Stimulated activated naive CD8-positive, alpha-beta T cell treated with anti-CD3 and anti-CD28 coated beads, Interleukin-15, Interleukin-2, amounts not matched to agents 100 ng/mL and 50 ng/mL, for 24 hours (primary cell): ENCODE data around the gene NFKBIA.
"Not testable (repeated sequence)": the region's sequence is repeated elsewhere in the genome, so short reads cannot be mapped to it uniquely, and the experiment has no call there.

ENCODE experiments used
- H3K27ac Mint-ChIP-seq: one replicate; pipeline ENCODE4 v1.8.0; 2021; ENCODE audit warnings: mild to moderate bottlenecking, mixed read lengths
- H3K27me3 Mint-ChIP-seq: one replicate; pipeline ENCODE4 v1.8.0; 2021; ENCODE audit warnings: mixed read lengths
- H3K36me3 Mint-ChIP-seq: one replicate; pipeline ENCODE4 v1.8.0; 2021; ENCODE audit warnings: low read depth, mixed read lengths
- H3K4me1 Mint-ChIP-seq: one replicate; pipeline ENCODE4 v1.8.0; 2021; ENCODE audit warnings: low read depth, mixed read lengths
- H3K4me3 Mint-ChIP-seq: one replicate; pipeline ENCODE4 v1.8.0; 2021; ENCODE audit warnings: mild to moderate bottlenecking, mixed read lengths
- H3K9me3 Mint-ChIP-seq: one replicate; pipeline ENCODE4 v1.8.0; 2021; ENCODE audit warnings: mixed read lengths

Gene NFKBIA

DNA sequence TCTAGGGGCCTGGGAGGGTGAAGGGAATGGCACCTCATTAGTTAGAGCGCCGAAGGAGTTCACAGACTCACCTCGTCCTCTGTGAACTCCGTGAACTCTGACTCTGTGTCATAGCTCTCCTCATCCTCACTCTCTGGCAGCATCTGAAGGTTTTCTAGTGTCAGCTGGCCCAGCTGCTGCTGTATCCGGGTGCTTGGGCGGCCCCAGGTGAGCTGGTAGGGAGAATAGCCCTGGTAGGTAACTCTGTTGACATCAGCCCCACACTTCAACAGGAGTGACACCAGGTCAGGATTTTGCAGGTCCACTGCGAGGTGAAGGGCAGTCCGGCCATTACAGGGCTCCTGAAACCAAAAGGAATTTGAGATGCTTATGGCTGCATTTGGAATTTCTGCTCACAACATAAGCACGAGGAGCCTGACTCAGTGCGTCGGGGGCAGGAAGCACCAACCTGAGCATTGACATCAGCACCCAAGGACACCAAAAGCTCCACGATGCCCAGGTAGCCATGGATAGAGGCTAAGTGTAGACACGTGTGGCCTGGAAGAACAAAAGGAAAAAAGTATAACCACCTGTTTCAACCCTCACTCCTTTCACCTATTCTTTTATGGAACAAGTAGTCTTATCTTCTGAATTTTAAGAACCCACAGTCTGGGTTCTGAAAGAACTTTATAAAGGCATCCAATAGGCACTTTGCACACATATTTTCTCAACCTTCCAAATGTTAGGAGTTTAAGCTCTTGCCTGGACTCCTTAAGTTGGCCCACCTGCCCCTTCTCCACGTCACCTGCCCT is 2.0 kb downstream of the NFKBIA start:
- no peaks in the 10 kb centered on the region for H3K27me3 Mint-ChIP-seq
- H3K36me3 Mint-ChIP-seq: peaks cover 49% of the 10 kb centered on the region
- H3K9me3 Mint-ChIP-seq: no peaks in the 10 kb centered on the region
- peaks cover 80% of the 10 kb centered on the region for H3K4me1 Mint-ChIP-seq
- peak overlapping the region; percentile 99 for H3K4me3 Mint-ChIP-seq
- peak overlapping the region; percentile 99 for H3K27ac Mint-ChIP-seq

DNA sequence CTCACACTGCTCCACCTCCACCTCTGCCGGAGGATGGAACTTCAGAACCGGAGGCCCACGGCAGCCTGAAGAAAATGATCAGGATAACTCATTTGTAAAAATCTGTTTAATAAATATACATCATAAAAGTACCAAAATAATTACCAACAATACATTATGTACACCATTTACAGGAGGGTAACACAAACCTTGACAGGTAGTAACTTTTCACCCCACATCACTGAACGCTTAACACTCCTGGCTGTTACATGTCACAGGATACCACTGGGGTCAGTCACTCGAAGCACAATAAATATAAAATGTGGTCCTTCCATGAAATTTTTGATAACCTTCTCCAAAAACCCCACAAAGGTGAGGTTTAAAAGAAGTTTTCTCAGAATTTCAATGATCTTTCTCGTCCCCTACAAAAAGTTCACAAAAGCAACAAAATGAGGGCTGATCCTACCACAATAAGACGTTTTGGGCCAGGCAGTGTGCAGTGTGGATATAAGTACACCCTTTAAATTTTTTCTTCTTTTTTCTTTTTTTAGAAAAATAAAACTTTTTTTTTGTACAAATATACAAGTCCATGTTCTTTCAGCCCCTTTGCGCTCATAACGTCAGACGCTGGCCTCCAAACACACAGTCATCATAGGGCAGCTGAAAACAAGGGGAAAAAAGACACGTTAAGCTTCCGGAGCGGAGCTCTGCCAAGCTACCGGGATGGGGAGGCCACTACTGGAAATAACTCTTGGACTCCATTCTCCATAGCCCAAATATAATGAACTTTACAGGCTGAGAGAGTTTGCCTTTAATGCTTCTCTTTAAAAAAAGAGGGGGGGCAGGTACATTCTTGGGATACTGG is 2.9 kb downstream of the NFKBIA start:
- peak overlapping the region; percentile 99 for H3K27ac Mint-ChIP-seq
- peak overlapping the region; percentile 99 for H3K4me3 Mint-ChIP-seq
- no peaks in the 10 kb centered on the region for H3K9me3 Mint-ChIP-seq
- H3K36me3 Mint-ChIP-seq: peaks cover 49% of the 10 kb centered on the region
- H3K27me3 Mint-ChIP-seq: no peaks in the 10 kb centered on the region
- peaks cover 80% of the 10 kb centered on the region for H3K4me1 Mint-ChIP-seq

DNA sequence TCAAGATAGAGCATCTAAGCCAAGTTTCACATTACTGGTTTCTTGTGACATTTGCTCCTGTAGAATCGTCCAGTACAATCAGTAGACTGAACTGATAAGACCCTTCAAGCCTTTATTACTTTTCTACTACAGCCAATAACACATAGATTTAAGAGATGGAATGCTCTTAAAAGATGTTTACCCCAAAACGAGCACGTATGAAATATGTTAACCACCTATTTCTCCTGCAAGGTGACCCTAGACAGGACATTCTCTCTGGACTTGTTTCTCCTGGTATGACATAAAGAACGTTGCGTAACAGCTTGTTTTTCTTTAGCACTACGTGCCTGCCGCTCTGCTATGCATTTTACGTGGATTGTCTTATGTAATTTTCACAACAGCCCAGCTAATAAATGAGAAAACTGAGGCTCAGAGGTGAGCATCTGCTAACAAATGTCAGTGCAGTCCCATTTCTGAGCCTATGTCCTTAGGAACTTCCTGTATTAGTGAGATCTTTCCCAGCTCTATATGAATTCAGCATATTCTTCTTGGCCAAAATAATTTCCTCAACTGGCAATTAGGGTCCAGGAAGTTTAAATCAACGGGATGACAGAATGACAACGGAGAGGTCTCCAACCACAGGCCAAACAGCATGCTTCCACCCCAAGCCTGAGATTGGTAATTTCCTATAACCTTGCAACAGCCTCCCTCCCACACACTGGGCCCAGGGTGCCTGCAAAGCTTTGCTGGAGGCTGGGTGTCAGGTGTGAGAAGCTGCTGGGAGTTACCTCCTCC is 3.7 kb downstream of the NFKBIA start:
- Mint-ChIP-seq H3K27me3 (no peaks in the 10 kb centered on the region), H3K27ac (peak overlapping the region; percentile 99), H3K4me1 (peaks cover 78% of the 10 kb centered on the region), H3K4me3 (peak overlapping the region; percentile 99), H3K36me3 (peaks cover 49% of the 10 kb centered on the region), H3K9me3 (no peaks in the 10 kb centered on the region)

DNA sequence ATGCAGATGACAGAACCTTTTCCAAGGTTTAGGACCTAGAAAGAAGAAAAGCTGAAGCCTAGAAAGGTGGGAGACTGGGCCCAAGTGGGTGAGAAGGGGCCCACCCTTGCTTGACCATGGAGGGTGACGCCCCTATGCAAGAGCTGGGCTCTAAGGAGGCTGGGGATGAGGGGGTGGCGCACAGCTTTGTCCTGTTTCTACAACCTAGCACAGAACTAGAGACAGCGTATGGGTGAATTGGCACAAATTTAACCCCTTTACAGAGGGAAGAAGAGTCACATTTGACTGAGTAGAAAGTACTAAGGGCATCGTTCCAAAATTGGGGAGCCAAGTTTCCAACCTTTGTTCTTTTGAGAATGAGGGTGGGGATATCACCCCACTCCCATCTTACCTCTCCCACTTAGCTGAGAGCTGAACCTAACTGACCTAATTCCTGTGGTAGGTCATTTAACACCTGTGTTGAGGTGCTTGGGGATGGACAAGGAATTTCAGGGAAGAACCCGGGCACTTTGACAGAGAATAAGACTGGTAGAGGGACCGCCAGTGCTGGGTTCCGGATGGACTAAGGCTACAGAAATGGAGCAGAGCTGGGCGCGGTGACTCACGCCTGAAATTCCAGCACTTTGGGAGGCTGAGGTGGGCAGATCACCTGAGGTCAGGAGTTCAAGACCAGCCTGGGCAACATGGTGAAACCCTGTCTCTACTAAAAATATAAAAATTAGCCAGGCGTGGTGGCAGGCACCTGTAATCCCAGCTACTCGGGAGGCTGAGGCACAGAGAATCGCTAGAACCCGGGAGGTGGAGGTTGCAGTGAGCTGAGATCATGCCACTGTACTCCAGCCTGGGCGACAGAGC is 5.2 kb downstream of the NFKBIA start:
- Mint-ChIP-seq H3K27ac (peak overlapping the region; percentile 22), H3K36me3 (peaks cover 46% of the 10 kb centered on the region), H3K9me3 (no peaks in the 10 kb centered on the region), H3K4me3 (peak overlapping the region; percentile 15), H3K27me3 (no peaks in the 10 kb centered on the region), H3K4me1 (peaks cover 74% of the 10 kb centered on the region)

DNA sequence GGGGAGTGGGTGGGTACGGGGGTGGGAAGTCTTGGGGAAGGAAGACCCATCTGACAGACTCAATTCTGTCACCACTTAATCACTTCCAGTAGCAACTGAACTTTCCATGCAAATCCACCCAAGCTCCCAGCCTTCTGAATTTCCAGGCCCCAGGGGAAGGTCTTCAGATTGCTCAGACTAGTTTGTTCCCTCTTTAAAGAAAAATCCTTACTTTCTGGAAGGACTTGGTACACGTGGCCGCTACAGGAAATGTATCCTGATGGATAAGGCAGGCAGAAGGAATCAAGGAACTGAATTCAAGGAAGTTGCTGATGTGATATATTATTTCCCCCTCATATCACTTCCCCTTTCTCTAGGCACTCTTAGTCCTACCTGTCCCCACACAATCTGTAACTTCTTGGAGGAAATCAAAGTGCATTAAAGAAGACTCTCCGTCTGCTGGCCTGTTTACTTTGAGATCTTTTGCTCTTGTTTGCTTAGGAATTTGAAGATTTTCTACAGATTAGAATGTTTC is 6.4 kb downstream of the NFKBIA start:
- Mint-ChIP-seq H3K9me3 (no peaks in the 10 kb centered on the region), H3K4me1 (peaks cover 75% of the 10 kb centered on the region), H3K36me3 (peaks cover 38% of the 10 kb centered on the region), H3K27ac (no peak overlapping the region), H3K27me3 (no peaks in the 10 kb centered on the region), H3K4me3 (no peak overlapping the region)

DNA sequence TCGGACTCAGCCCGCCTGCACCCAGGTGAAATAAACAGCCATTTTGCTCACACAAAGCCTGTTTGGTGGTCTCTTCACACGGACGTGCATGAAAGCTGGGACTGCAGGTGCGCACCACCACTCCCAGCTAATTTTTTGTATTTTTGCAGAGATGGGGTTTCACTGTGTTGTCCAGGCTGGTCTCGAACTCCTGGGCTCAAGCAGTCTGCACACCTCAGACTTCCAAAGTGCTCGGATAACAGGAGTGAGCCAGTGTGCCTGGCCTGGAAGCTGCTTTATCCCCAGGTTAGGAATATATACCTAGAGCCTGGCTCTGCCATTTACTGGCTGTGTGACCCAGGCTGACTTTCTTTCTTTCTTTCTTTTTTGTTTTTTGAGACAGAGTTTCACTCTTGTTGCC is 7.9 kb downstream of the NFKBIA start:
- H3K9me3 Mint-ChIP-seq, H3K27ac Mint-ChIP-seq, H3K27me3 Mint-ChIP-seq, H3K4me3 Mint-ChIP-seq: not testable (repeated sequence)
- peaks cover 23% of the 10 kb centered on the region for H3K36me3 Mint-ChIP-seq
- H3K4me1 Mint-ChIP-seq: peaks cover 61% of the 10 kb centered on the region

DNA sequence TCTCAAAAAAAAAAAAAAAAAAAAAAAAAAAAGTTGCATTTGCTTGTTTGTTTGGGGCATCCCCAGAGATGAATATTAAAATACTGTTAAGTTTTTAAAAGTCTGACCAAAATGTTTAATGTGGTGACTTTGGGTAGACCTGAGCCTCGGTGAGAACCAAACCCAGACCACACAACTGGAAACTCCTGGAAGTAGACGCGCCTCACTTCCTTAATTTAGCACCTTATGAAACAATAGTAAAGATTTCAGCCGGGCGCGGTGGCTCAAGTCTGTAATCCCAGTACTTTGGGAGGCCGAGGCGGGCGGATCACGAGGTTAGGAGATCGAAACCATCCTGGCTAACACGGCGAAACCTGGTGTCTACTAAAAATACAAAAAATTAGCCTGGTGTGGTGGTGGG is 9.3 kb downstream of the NFKBIA start:
- H3K27me3 Mint-ChIP-seq: no peaks in the 10 kb centered on the region
- no peaks in the 10 kb centered on the region for H3K9me3 Mint-ChIP-seq
- peaks cover 48% of the 10 kb centered on the region for H3K4me1 Mint-ChIP-seq
- no peak overlapping the region for H3K4me3 Mint-ChIP-seq
- peaks cover 10% of the 10 kb centered on the region for H3K36me3 Mint-ChIP-seq
- no peak overlapping the region for H3K27ac Mint-ChIP-seq

DNA sequence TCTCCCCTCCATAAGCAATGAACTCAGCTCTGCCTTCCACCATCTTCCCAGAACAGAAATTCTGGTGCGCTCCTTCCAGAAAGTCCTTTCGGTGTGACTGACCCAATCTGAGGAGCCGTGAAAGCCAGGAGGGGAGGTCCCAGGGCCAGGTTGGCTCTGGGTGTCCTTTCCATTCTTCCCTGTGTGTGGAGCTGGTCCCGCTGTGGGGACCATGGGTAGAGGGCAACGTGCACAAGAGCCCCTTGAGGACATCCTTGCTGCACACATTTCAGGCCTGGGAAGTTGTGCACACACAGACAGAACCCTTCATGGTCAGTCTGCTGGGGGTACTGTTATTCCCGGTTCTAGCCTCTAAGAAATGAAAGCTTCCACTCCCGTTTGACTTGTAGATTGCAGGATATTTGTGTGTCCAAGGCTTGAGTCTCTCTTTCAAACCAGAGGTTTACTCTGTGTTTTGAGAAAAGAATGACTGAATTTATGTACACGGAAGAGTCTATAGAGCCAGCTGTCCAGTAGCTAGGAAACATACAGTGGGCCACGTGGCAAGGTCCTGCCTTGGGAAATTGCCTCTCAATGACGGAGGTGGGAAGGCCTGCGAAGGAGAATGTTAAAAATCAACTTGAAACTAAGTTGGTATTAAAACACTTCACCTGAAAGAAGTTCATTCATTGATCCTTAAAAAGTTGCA is 10.1 kb downstream of the NFKBIA start:
- H3K36me3 Mint-ChIP-seq: peaks cover 5% of the 10 kb centered on the region
- no peaks in the 10 kb centered on the region for H3K27me3 Mint-ChIP-seq
- no peak overlapping the region for H3K4me3 Mint-ChIP-seq
- H3K27ac Mint-ChIP-seq: no peak overlapping the region
- H3K9me3 Mint-ChIP-seq: no peaks in the 10 kb centered on the region
- peaks cover 42% of the 10 kb centered on the region for H3K4me1 Mint-ChIP-seq

DNA sequence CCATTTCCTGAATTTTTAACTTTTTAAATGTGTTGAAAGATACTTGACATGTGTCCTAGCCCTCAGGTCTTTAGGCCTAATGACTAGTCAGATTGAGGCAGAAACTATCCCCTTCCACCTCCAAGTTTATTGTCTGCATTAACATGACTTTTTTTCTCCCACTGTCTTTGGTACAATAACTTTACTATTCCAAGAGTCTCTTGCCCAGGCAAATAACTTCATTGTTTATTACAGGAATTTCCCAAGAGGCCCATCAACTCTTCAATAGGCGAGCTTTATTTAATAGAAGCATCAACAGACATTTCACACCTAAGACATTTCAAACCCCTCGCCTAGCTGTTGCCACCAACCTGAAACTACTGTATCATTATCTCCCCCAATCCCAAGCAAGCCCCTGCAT is 10.7 kb downstream of the NFKBIA start:
- H3K4me3 Mint-ChIP-seq: no peak overlapping the region
- no peaks in the 10 kb centered on the region for H3K27me3 Mint-ChIP-seq
- no peaks in the 10 kb centered on the region for H3K36me3 Mint-ChIP-seq
- peak overlapping the region; percentile 18 for H3K27ac Mint-ChIP-seq
- no peaks in the 10 kb centered on the region for H3K9me3 Mint-ChIP-seq
- peaks cover 35% of the 10 kb centered on the region for H3K4me1 Mint-ChIP-seq

DNA sequence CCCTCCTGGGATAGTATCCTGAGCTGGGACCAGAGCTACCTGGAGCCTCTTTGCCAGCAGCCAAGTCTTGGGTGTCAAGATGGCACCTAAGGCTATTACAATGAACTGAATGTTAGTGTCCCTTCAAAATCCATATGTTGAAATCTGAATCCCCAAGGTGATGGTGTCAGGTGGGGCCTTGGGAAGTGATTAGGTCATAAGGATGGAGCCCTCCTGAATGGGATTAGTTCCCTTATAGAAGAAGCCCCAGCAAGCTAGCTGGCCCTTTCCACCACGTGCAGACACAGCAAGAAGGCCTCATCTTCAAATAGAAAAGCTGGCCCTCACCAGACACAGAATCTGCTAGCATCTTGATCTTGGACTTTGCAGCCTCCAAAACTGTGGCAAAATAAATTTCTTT is 12.4 kb downstream of the NFKBIA start:
- Mint-ChIP-seq H3K4me1 (peaks cover 21% of the 10 kb centered on the region), H3K36me3 (no peaks in the 10 kb centered on the region), H3K27ac (no peak overlapping the region), H3K4me3 (no peak overlapping the region), H3K9me3 (no peaks in the 10 kb centered on the region), H3K27me3 (no peaks in the 10 kb centered on the region)

DNA sequence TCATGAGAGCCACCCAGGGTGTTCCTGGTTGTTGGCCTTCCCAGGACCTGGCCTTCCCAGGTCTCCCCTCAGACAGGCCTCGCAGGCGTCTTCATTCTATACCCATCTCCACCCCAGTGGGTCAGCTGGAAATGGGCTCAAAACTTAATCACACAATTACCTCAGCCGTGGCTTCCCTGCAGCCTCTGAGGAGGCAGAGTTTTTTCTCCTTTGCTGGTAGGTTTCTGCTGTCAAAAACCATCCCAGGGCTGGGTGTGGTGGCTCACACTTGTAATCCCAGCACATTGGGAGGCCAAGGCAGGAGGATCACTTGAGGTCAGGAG is 13.2 kb downstream of the NFKBIA start:
- H3K9me3 Mint-ChIP-seq: no peaks in the 10 kb centered on the region
- H3K4me3 Mint-ChIP-seq: no peak overlapping the region
- peaks cover 16% of the 10 kb centered on the region for H3K4me1 Mint-ChIP-seq
- no peak overlapping the region for H3K27ac Mint-ChIP-seq
- no peaks in the 10 kb centered on the region for H3K36me3 Mint-ChIP-seq
- no peaks in the 10 kb centered on the region for H3K27me3 Mint-ChIP-seq

DNA sequence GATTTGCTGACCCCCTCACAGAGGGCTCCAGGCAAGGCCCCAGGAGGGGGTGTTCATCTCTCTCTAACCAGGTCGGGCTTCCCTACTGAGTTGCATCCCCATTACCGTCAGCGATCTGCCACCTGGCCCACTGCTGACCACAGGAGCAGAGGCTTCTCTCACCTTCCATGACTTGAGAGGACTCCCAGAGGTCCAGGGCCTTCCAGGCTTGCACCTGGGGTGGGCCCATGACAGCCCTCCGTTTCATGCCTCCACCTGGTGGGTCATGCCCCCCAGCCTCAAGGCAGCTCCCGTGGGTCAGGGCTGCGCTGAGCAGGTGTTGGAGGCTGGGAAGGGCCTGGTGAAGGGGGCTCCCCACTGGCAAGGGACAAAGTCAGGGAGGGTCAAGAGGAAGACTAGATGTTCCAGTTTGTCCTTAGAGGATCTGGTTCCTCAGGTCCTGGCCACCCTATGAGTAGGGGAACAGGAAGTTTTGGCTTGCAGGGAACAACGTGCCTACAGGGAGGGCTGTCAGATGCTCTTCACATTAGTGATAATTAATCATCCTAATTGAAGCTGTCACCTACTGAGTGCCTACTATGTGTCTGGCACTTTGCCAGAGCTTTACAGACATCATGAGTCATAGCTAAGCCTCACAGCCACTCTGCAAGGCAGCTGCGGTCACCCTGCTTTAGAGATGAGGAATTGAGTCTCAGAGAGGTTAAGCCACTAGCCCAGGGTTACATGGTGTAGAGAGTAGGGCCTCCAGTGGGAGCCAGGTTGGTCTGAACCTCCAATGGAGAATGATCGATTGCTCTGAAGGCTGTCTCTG is 13.8 kb downstream of the NFKBIA start:
- H3K4me3 Mint-ChIP-seq: no peak overlapping the region
- no peaks in the 10 kb centered on the region for H3K9me3 Mint-ChIP-seq
- H3K4me1 Mint-ChIP-seq: peaks cover 12% of the 10 kb centered on the region
- H3K36me3 Mint-ChIP-seq: no peaks in the 10 kb centered on the region
- H3K27ac Mint-ChIP-seq: no peak overlapping the region
- H3K27me3 Mint-ChIP-seq: no peaks in the 10 kb centered on the region

DNA sequence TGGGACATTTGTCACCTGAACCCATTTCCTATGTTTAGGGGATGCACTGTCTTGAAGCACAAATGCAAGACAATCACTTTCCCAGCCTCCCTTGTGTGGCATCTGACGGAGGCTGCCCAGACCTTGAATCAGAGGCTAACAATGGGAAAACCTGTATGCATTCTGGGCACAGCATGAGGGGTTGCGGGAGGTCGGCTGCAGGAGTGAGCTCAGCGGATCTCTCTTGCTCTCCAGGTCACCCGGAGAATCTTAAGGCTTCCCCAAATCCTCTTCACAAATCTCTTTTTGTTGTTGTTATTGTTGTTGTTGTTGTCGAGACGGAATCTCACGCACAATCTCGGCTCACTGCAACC is 15.3 kb downstream of the NFKBIA start:
- no peaks in the 10 kb centered on the region for H3K36me3 Mint-ChIP-seq
- no peak overlapping the region for H3K4me3 Mint-ChIP-seq
- H3K4me1 Mint-ChIP-seq: peaks cover 6% of the 10 kb centered on the region
- H3K27ac Mint-ChIP-seq: no peak overlapping the region
- H3K27me3 Mint-ChIP-seq: no peaks in the 10 kb centered on the region
- no peaks in the 10 kb centered on the region for H3K9me3 Mint-ChIP-seq
